Globus pallidus (tissue), 1 donor: ENCODE results near the gene UBE2U.
"Not testable (repeated sequence)": the region's sequence is repeated elsewhere in the genome, so short reads cannot be mapped to it uniquely, and the experiment has no call there.

Experiments used
- DNase-seq: peaks from one replicate; pipeline ENCODE4 v3.0.0-alpha.2; 2015; ENCODE audit warnings: low spot score

UBE2U gene

DNA sequence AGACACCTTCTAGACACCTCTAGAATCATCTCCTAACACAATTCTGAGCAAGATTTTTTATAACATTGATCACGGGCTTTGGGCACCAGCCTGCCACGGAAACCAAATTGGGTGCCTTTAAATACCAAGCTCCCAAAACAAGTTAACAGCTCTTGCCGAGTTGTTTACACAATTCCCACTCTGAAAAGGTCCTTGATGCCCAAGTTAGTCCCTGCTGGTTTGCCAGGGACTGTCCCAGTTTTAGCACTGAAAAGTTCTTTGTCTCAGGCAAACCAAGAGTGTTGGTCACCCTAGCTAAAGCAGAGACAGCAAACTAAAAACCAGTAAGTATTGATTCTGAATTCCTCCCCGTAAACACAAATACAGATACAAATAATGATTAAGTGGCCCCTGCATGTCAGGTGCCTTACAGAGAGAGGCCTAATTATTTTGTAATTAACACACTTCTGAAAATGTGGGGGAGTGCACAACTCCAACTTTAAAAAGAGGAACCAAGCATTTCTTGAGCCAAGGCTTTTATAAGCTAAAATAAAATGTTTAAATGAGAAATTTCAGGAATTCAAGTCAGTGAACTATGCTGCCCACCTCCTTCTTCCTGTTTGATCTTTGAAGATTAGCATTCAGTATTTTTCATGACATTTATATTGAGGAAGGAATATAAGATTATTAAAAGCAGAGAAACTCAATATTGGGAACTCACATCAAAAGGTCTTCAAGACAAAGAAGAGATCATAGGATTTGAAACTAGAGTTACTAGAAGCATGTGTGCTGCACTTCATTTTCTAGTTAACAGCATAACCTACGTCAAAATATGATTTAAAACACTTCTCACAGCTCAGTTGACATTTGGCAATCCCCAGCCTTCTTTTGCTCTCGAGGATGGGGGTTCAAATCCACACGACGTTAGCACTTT is 9.0 kb upstream of the UBE2U start:
- DNase-seq = peak; percentile 82

DNA sequence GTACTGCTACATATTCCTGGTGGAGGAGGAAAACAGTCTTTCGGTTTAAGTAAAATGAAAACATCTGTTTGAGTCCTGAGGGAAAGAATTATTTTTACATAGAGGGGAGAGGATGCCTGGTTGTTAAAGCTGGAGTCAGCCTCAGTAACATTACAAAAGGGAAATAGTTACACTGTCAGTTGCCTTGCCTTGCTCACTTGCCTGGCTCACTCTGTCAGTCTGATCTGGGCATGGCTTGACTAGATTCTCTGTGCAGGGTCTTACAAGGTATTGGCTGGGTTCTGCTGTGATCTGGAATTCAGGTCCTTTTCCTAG is 8.4 kb upstream of the UBE2U start:
- DNase-seq = no peak

DNA sequence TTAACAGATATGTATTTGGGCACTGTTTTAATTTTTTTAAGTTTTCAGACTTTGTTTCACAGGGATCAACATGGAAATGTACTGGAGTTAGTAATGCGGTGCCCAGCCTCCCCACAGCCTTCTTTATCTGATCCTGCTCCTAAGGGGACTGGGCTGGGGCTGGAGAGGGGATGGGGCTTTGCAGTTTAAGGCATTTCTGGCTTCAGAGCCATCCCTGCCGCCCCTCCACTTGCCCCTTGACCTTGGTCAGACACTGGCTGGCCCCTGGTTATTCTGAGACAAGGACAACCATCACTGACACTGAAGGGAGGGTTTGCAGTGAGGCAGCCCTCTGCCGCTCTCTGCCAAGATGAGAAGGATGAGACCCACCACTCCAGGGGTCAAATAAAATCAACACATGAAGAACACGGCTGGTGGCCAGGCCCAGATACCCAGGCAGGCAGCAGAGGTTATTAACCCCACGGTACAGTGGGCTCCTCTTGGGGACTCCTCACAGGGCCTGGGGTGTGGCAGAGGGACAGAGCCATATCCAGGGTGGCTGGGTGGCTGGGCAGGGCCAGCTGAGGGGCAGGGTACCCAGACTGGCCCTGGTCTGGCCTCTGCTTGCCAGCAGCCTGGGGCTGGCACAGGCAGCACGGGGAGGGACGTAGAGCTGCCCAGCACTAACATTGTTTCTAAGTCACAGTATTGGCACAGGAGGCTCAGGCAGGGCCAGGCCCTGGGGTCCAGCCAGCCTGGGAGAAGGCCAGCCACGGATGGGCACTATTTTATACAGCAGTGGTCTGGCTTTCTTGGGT is 7.2 kb upstream of the UBE2U start:
- peak; percentile 74 for DNase-seq

DNA sequence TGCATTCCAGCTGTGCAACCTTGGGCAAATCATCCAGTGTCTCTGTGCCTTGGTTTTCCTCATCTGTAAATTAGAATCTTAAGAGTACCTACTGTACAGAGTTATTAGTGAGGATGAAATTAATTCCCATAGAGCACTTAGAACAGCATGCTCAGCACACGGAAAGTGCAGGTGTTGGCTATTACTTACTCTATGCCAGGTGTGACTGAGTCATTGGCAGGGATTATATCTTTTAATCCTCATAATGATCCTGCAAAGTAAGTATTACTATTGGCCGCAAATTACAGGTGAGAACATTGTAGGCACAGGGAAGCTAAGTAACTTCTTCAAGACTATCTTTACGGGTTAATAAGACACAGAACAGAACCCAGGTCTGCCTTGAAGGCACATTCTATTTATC is 6.3 kb upstream of the UBE2U start:
- DNase-seq = no peak

DNA sequence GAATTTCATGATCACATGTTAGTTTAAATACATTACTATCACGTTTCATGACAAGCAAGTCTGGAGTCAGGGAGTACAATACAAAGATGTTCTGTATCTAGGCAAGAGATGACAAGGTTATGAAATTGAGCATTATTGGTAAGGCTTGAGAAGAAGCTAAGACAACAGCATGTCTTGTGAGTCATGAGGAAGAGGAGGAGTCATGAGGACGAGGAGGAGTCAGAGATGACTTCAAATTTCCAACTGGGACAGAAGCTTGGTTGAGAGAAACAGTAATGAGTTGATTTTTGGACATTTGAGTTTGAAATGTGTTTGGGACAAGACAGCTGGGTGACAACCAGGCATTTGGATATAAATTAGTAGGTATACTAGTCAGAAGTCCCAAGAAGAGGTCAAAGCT is 4.3 kb upstream of the UBE2U start:
- no peak for DNase-seq

DNA sequence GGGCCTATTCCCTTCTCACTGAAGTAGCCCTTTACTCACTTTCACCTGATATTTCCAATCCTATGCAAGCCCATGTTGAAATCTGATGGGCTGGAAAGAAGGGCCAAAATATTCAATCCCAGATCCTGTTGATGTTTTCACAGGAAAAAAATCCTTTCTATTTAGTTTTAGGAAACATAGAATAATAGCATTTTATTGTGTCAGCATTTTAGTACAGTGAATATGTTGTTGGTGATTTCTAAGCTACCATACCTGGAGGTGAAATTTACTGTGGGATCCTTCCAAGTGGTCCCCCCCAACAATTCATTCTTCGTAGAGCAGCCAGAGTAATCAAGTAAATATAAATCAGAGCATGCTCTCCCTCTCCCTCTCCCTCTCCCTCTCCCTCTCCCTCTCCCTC is 3.4 kb upstream of the UBE2U start:
- no peak for DNase-seq

DNA sequence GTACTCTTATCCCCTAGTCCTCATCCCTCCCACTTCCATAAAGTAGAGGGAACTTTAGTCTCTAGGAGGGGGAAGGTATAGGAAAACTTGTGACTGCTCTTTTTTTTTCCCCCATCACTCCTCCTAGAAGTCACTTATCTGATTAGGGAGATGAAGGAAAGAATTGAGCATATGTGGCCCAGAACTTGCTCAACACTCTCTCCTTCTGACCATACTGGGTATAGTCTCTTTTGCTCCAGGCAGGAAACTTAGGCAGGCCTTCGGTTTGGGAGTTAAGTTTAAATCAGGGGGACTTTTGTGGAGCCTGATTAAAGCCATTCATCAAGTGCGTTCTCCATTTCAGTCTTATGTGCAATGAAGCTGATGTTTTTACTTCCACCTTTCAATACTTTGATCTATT is 5.8 kb downstream of the UBE2U start:
- no peak for DNase-seq

DNA sequence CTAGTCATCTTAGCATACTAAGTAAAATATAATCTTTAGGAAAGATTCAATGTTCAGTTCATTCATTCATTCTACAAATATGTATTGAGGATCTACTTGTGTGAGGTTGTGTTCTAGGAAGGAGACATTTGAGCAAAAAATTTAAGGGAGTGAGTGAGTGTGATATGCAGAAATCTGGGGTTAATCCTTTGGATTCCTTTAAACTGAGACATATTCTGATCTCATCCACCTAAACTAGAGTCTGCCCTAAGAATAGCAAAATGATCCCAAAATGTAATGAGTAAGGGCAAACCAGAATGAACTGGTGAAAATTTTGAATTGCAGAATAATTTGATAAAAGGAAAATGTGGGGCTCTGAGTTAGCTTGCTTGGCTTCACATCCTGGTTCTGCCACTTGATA is 8.6 kb downstream of the UBE2U start:
- no peak for DNase-seq

DNA sequence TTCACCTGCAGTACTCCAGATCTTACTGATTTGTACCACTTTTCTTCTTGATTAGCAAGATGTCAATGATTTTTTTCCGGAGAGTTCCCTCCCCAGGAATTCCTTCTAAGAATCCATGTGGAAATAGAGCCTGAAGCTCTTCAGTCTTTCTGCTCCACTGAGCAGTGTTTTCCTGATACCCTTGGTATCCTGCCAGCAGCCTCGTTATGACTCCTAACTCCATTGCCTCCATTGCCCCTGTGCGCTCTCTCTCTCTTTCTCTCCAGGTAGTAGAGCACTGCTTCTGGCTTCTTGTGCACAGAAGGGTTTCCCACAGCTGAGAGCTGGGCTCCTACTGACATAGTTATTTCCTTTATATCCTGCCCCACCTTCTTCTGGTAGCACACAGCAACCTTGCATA is 12.2 kb downstream of the UBE2U start:
- DNase-seq = no peak

DNA sequence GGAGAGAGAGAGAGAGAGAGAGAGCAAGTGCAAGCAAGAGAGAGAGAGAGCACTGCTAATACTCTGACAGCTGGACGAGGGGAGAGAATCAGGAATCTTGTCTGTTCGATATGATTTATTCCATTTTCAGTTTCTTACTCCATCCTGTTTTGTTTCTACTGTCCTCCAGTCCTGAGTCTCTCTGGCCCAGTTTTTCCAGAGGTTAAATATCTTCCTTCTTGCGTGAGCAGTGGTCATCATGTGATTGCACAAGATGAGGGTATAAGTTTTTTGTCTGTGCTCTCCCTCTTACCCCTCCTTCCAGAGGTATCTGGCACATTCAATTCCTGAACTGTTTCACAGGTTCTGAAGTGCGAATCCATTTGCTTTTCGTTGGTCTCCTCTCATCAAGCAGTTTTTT is 16.8 kb downstream of the UBE2U start:
- no peak for DNase-seq

DNA sequence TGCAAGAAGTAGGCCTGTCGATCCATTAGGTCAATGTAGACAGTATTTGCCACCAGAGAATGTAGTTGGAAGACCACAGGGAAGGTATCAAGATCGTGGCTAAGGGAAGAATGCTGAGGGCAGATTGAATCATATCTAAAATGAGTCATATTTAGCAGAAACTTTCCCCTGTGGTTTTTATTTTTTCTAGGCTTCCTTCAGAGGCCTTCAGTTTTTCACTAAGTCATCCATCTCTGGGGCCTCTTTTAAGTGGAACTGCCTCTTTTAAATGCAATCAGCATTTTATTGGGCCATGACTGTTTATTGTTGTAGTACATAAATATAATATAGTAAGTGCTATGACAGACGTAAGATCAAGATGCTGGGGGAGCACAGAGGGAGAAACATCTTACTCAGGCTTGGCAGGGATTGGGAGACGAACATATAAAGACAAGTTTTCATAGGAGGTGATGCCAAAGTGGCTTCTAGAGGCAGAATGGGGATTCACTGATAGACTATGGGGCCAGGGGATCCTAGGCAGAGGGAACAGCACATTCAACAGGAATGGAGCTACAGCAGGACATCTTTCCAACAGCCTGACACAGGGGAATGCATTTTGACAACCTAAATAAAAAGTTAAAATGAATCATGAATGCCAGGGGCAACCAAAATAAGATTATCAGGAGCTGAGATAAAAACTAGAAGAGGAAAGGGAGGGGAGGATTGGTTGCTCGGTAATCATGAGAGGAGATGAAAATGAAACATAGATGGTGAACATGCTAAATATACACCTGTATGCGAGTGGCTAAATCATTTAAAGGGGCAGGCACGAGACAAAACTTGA is 20.1 kb downstream of the UBE2U start:
- no peak for DNase-seq

DNA sequence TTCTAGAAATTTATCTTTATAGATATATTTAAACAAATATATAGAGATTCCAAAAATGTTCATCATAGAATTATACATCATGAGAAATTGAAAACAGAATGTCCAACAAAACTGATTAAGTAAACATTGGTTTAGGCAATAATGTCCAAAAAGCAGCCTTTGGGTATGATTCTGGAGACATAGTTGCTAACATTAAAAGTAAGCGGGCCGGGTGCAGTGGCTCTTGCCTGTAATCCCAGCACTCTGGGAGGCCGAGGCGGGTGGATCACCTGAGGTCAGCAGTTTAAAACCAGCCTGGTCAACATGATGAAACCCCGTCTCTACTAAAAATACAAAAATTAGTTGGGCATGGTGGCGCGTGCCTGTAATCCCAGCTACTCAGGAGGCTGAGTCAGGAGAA is 20.8 kb downstream of the UBE2U start:
- not testable (repeated sequence) for DNase-seq

DNA sequence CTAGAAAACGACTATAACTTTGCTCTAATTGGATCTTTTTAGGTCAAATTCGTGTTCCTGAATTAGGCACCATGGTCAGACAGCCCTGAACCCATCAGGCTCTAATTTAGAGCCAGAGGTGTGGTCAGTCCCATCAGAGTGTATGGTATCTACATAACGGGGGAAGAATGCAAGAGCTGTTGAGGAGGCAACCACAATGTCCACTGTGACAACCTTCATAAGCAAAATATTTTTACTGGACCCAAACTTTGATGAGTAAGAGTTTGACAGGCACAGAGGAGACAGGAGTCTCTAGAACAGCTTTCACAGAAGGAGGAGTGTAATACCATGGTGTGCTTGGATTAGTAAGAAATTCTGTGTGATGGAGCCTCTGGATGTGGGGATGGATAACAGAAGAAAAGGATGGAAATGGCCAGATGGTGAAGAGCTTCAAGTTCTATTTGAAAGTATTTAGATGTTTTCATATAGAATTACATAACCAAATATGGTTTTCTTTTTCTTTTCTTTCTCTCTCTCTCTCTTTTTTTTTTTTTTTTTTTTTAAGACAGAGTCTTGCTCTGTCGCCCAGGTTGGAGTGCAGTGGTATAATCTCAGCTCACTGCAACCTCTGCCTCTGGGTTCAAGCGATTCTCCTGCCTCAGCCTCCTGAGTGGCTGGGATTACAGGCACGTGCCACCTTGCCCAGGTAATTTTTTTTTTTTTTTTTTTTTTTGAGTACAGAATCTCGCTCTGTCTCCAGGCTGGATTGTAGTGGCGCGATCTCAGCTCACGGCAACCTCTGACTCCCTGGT is 24.9 kb downstream of the UBE2U start:
- no peak for DNase-seq

DNA sequence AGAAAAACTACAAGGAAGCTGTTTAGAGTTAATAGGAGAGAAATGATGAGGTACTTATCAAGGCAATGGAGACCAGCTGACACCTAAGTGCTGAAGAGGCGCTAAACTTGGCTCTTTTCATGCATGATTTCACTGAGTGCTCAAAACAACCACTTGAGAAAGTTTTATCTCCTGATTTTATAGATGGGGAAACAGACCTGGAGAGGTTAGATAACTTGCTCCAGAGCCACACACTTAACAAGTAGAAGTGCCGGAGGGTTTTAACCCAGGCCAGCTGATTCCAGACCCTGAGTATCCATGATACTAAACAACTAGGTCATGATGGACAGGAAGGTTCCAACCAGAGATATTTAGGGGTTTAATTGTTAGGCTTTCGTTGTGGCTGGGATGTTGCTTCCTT is 25.9 kb downstream of the UBE2U start:
- DNase-seq = no peak

DNA sequence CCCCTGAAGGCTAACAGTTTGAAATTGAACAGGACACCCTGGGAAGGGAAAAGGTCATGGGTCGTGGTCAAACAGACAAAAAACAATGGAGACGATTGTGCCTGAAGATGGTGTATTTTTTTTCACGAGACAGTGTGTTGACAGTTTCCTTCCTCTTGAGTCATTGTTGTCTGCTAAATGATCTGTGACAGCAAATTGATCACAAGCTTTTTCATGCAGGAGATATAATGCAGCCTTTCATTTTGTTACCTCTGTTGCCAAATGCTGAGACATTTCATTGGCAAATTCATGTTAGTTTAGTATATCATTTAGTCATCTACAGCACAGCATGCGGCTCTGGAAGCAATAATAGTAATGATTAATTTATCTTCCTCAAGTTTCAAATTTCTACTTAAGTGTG is 27.7 kb downstream of the UBE2U start:
- peak; percentile 45 for DNase-seq

DNA sequence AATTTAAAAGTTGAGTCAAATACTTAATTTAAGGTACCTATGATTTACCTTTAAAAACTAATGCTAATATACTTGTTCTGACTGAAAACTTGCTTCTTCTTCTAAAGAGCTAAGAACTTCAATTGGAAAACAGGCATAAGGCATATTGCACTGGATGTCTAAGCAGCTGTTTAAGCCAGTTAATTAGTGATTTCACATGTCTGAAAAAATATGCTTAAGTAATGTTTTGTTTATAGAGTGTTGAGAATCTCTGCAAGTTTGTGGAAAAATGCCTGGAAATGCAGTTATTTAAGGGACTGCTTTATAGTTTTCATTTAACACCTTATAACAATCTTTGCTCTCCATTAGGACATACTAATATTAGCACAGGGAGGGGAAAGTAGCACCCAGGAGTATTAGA is 28.2 kb downstream of the UBE2U start:
- no peak for DNase-seq

DNA sequence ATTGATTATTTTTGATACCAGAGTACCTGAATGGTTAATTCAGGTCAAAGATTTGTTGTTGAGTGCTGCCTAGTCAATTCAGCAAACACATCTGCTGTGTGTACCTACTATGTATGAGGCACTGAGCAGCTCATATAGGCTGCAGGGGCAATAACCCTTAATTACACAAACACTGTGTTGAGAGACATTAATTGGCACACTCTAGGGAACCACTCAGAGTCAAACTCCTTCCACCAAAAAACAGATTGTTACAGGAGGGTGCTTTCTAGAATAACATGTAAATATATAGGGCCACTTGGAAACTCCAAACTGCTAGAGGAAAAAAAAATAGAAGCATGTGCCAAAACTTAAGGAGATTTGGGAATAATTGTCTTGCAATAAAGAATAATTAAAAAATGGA is 31.3 kb downstream of the UBE2U start:
- DNase-seq = no peak

DNA sequence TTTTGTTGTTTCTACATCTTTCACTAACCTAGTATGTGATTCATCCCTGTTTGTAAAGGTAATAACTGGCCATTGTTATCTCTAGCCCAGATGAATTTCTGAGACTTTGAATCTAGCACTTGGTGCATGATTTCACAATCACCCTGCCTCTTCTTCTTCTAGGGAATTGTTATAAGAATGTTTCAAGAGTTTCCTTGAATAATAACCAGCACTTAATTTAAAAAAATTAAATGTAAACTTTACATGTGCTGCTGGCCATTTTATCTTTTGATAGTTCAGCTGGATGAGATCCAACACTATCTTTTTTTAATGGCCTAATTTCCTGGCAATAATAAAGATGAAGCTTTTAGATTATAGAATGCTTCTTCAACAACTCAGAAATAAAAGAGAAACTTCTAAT is 31.8 kb downstream of the UBE2U start:
- DNase-seq = no peak

DNA sequence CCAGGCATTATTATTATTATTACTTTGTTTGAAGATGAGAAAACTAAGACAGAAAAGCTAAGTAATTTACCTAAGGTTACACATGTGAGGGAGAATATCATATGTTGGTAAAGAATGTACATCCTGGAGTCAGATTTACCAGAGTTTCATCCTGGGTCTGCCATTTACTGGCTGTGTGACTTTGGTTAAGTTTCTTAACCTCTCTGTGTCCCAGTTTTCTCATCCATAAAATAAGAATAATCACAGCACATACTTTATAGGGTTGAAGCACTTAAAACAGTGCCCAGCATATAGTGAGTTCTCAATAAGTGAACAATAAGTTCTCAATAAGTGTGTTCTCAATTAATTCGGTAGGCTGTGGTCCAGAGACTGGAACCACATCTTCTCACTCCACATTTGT is 32.5 kb downstream of the UBE2U start:
- no peak for DNase-seq

DNA sequence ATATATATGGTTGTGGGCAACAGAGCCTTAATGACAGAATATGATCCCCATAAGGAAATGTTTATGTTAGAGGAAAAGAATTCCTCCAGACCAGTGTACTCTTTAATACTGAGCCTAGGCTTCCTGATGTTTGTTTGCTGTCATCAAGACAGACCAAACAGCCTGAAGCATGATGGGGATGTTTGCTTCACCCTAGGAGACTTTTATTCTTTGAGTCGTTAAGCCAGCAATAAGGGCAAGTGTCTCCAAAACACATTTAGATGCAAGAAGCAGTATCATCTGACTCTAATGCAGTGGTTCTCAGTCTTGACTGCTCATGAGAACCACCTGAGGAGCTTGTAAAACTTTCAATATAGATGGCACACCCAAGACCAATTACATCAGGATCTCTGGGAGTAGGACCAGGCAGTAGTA is 33.1 kb downstream of the UBE2U start:
- no peak for DNase-seq

DNA sequence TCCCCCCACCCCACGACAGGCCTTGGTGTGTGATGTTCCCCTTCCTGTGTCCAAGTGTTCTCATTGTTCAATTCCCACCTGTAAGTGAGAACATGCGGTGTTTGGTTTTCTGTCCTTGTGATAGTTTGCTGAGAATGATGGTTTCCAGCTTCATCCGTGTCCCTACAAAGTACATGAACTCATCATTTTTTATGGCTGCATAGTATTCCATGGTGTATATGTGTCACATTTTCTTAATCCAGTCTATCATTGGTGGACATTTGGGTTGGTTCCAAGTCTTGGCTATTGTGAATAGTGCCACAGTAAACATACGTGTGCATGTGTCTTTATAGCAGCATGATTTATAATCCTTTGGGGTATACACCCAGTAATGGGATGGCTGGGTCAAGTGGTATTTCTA is 36.1 kb downstream of the UBE2U start:
- not testable (repeated sequence) for DNase-seq

DNA sequence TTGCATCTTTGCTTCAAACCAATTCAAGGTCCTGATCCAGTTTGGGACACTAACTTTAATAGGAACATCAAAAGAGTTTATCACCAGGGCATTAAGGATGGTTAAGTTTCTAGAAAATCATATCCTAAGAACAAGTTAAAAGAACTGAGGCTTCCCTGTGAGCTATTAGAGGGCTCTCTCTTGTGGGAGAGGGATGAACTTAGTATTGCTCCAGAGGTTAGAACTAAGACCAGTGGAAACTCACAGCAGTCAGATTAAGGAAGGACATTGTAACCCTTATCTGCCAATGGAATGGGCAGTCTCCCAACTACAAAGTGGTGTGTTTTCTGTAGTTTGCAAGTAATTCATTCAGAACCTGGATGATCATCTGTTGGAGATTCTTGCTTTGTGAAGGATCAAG is 36.8 kb downstream of the UBE2U start:
- no peak for DNase-seq
